MG63 (cell line): Measurements from ENCODE around the gene C1orf174. TPM values are rescaled to one million over a fixed set of nuclear protein-coding genes. Genes with fewer than 3 reads are reported as not detected.
A peak's percentile ranks its signal among the peaks of the same experiment; 100 is the strongest.

Experiments
- DNase-seq: peaks from one replicate; pipeline ENCODE4 v3.0.0-alpha.2; 2020
- H3K27me3 ChIP-seq: fragments of 250-450 bp; sonication (Bioruptor Pico); 2 replicates; pipeline ENCODE4 v1.5.1; 2020; ENCODE audit warnings: mild to moderate bottlenecking, moderate library complexity
- H3K36me3 ChIP-seq: fragments of 250-450 bp; sonication (Bioruptor Pico); 2 replicates; pipeline ENCODE4 v1.5.1; 2020; ENCODE audit warnings: mild to moderate bottlenecking, moderate library complexity
- H3K4me3 ChIP-seq: fragments of 250-450 bp; sonication (Bioruptor Pico); 2 replicates; pipeline ENCODE4 v1.5.1; 2020; ENCODE audit warnings: mild to moderate bottlenecking, moderate library complexity
- H3K9me3 ChIP-seq: fragments of 250-450 bp; sonication (Bioruptor Pico); 2 replicates; pipeline ENCODE4 v1.5.1; 2020; ENCODE audit warnings: mild to moderate bottlenecking, moderate library complexity
- total RNA-seq: library from RNA; depleted of rRNA; stranded (reverse); fragments of >200 nt; shearing (Covaris generic); gene quantifications from 2 replicates; pipeline ENCODE4 v1.2.3, GENCODE V29; 2014; ENCODE audit warnings: low replicate concordance

Gene C1orf174
- total RNA-seq, 1 experiment from 2014 or later: 61.2 TPM

- DNase-seq: no peak
- no peaks in the 10 kb centered on the region for H3K36me3 ChIP-seq
- no peak overlapping the region for H3K4me3 ChIP-seq
- no peaks in the 10 kb centered on the region for H3K27me3 ChIP-seq
- no peaks in the 10 kb centered on the region for H3K9me3 ChIP-seq
Observed at GRCh38 chr1:3915551-3916121, 15.6 kb upstream of the C1orf174 start.

GRCh38 chr1:3914911-3915310 is 14.8 kb upstream of the C1orf174 start:
- no peaks in the 10 kb centered on the region for H3K9me3 ChIP-seq
- H3K4me3 ChIP-seq: no peak overlapping the region
- no peaks in the 10 kb centered on the region for H3K36me3 ChIP-seq
- no peak for DNase-seq
- H3K27me3 ChIP-seq: no peaks in the 10 kb centered on the region

DNA sequence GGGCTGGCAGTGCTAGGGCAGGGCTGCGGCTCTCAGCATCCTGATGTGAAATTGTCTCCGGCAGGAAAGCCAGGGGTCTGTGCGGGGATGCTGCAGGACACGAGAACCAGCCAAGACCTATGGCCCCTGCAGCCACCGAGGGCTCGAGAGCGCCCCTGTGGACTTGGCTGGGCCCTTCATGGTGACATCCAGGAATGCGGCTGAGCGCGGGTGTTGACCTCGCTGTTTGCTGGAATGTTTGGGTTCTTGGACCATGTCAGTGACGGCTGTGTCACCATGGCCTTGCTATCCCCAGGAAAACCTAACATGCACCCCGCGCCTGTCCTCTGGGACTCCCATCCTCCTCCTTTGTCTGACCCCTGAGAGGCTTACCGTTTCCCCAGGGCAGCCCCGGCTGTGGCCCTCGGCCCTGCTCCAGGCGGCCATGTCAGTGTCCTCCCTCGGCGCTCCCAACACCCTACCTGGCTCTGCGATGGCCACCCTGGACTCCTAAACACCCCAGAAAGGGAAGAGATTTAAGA is 14.3 kb upstream of the C1orf174 start:
- Histone ChIP-seq H3K4me3 (no peak overlapping the region), H3K27me3 (no peaks in the 10 kb centered on the region), H3K36me3 (no peaks in the 10 kb centered on the region), H3K9me3 (no peaks in the 10 kb centered on the region)
- no peak for DNase-seq

- DNase-seq: no peak
- Histone ChIP-seq H3K36me3 (no peaks in the 10 kb centered on the region), H3K9me3 (no peaks in the 10 kb centered on the region), H3K4me3 (no peak overlapping the region), H3K27me3 (no peaks in the 10 kb centered on the region)
Observed at GRCh38 chr1:3912809-3913685, 13.0 kb upstream of the C1orf174 start.

DNA sequence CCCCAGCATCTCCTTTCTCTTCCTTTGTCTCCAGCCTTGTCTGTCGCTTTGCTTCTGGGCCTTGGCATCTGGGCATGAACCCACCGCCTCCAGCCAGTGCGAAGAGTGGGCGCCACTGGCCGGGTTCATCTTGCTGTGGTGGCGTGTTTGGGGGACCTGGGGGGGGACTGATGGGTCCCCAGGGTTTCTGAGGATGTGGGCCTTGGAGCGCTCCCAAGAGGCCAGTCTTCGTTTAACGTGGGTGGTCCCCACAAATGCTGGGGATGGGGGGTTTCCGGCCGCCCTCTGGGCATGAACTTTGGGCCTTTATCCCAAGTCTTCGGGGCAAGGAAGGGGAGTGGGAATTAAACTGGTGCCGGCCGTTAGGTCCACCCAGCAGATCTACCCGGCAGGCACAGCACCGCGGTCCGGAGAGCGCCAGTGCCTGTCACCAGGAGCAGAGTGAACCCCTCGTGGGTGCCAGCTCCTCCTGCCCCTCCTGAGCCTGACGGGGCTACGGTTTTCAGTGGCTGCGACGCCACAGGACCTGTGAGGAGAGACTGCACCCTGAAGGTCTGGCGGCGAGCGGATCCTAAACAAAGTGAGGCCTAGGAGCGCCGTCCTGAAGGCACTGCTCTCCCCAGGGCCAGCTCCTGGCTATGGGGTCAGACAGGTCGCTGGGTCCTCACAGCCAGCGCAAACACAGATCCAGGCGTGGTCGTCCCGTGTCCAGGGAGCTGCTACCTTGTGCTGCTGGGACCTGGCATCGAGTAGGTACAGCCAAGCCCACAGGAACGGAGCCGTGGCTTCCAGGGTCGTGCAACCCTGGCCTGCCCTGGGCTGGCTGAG is 12.1 kb upstream of the C1orf174 start:
- Histone ChIP-seq H3K9me3 (no peaks in the 10 kb centered on the region), H3K4me3 (no peak overlapping the region), H3K36me3 (no peaks in the 10 kb centered on the region), H3K27me3 (no peaks in the 10 kb centered on the region)
- DNase-seq: no peak

DNA sequence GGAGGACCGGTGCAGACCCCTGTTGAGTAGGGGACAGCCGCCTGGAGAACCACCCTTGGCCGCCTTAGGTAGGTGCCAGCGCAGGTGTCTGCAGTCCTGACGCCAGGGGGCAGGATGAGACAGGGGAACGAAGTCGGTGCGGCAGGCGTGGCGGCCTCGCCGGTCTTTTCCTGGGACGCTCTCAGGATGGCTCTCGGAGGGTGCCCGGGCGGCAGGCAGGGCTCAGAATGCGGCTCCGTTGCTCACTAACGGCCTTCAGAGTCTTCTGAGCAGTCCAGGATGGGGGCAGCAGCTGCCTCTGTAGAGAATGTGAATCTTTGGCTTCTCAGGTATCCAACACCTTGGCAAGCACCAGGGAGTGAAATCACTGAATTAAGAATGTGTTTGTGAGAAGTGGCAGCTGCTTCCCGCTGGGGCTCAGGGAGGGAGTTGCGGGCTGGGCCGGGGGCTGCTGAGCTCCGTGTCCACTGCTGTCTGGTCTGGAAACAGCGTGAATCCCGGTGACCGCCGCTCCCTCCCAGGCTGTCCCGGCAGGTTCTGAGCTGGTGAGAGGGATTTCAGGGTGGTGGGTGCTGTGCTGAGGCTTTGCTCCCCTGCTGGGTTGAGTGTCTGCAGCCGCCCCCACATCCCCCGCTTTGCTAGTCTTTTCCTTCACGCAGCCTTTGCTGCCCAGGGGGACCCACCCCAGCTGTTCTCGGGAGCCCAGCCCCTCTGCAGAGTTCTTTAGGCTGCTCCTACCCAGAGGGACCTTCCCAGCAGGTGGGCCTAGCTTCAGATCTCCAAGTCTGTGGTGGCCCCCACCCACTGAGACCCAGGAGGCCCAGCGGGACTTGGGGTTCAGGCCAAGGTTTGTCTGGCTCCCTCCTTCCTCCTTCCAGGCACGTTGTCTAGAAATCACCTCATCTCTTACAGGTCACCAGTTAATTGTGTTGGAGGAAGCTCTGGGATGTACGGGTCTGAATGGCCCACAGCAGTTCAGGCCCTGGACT is 11.1 kb upstream of the C1orf174 start:
- H3K9me3 ChIP-seq: no peaks in the 10 kb centered on the region
- H3K4me3 ChIP-seq: no peak overlapping the region
- H3K36me3 ChIP-seq: no peaks in the 10 kb centered on the region
- no peaks in the 10 kb centered on the region for H3K27me3 ChIP-seq
- peak; percentile 21 for DNase-seq

DNA sequence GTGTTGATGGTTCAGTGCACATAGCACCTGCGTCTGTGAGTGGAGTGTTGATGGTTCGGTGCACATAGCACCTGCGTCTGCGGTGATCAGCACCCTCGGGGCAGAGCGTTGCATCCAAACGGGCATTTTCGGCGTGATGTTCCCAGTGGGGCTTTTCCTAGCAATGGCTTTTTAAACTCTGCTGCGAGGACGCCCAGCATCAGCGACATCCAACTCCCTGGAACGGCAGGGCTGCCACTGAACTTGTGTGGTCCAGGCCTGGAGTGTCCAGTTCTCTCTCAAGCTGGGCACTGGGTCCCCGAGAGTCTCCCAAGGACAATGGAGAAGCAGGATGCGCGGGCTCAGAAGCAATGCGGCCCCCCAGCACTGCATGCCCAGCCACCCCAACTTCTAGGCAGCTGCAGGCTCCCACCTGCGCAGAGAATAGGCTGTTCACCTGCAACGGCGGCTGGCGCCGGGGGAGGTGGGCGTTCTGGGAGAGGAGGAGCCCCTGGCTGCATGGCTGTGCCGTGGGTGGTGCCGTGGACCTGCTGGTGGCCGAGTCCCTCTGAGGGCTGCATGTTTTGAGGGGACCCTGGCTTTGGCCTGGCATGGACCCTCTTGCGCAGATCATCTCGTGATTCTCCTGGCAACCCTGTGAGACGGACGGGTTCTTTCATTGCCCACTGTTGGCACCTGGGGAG is 10.1 kb upstream of the C1orf174 start:
- Histone ChIP-seq H3K27me3 (no peaks in the 10 kb centered on the region), H3K4me3 (no peak overlapping the region), H3K36me3 (no peaks in the 10 kb centered on the region), H3K9me3 (no peaks in the 10 kb centered on the region)
- no peak for DNase-seq

GRCh38 chr1:3909615-3910014 is 9.5 kb upstream of the C1orf174 start:
- H3K36me3 ChIP-seq: no peaks in the 10 kb centered on the region
- no peaks in the 10 kb centered on the region for H3K9me3 ChIP-seq
- H3K27me3 ChIP-seq: no peaks in the 10 kb centered on the region
- DNase-seq: no peak
- no peak overlapping the region for H3K4me3 ChIP-seq

GRCh38 chr1:3908886-3909517 is 8.9 kb upstream of the C1orf174 start:
- Histone ChIP-seq H3K9me3 (no peaks in the 10 kb centered on the region), H3K4me3 (no peak overlapping the region), H3K36me3 (no peaks in the 10 kb centered on the region), H3K27me3 (no peaks in the 10 kb centered on the region)
- no peak for DNase-seq

DNA sequence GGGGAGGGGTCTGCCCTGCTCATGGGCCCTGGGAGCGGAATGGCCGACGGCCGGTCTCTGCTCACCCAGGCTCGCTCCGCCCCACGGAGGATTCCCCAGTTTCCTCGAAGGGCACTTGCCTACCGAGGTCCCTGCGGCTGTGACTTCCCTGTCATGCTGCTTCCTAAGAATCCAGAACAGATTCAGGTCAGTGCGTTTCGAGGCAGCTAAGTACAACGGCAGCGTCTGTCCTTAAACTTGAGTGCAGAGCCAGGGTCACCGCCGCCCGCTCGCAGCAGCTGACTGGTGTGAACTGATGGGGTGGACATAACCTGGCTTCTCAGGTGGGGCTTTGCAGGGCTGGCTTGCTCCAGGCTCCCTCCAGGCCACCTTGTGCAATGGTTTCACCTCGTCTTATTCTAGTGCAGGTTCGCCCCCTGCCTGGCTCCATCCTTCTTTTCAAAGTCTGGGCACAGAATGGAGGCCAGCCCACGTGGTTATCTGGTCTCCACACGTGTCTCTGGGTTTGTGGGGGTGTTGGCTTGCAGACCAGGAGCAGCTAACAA is 7.6 kb upstream of the C1orf174 start:
- DNase-seq: no peak
- H3K36me3 ChIP-seq: no peaks in the 10 kb centered on the region
- no peaks in the 10 kb centered on the region for H3K27me3 ChIP-seq
- H3K9me3 ChIP-seq: no peaks in the 10 kb centered on the region
- H3K4me3 ChIP-seq: no peak overlapping the region

DNA sequence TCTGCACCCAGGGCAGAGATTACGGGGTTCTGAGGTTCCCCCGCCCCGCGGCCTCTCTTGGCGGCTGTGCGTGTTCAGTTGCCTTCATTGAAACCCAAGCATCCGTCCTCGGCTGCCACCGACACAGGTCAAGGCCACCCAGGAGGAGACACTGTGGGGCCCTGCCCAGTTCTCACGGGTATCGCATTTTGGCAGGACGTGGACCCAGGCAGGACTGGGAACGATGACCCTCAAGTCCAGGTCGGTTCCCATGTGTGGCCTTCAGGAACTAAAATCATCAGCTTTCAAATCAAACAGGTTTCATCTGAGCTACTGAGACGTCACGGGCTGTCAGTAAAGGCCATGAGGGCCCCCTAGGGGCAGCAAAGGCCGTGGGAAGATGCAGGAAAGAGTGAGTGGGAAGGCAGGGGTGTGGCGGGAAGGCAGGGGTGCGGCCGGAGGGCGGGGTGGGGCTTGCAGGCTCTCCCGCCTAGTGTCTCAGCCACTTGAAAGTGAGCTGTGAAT is 7.0 kb upstream of the C1orf174 start:
- DNase-seq: peak; percentile 31
- H3K27me3 ChIP-seq: no peaks in the 10 kb centered on the region
- no peaks in the 10 kb centered on the region for H3K9me3 ChIP-seq
- H3K4me3 ChIP-seq: no peak overlapping the region
- H3K36me3 ChIP-seq: no peaks in the 10 kb centered on the region

DNA sequence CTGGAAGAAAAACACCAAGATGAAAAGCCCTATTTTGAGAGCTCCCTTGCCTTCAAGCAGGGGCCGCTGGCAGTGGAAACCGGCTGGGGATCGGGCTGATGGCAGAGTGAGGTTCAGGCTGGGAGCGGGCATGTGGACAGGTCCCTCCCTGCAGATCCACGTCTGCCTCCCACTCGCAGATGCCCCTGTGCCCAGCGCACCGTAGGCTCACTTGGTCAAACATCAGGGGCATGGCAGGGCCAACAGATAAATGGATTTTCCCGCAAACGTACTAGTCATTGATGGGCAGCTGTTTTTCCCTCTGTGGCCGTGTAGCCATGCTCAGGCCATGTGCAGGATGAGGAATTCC is 6.6 kb upstream of the C1orf174 start:
- Histone ChIP-seq H3K4me3 (no peak overlapping the region), H3K27me3 (no peaks in the 10 kb centered on the region), H3K9me3 (no peaks in the 10 kb centered on the region), H3K36me3 (no peaks in the 10 kb centered on the region)
- no peak for DNase-seq

DNA sequence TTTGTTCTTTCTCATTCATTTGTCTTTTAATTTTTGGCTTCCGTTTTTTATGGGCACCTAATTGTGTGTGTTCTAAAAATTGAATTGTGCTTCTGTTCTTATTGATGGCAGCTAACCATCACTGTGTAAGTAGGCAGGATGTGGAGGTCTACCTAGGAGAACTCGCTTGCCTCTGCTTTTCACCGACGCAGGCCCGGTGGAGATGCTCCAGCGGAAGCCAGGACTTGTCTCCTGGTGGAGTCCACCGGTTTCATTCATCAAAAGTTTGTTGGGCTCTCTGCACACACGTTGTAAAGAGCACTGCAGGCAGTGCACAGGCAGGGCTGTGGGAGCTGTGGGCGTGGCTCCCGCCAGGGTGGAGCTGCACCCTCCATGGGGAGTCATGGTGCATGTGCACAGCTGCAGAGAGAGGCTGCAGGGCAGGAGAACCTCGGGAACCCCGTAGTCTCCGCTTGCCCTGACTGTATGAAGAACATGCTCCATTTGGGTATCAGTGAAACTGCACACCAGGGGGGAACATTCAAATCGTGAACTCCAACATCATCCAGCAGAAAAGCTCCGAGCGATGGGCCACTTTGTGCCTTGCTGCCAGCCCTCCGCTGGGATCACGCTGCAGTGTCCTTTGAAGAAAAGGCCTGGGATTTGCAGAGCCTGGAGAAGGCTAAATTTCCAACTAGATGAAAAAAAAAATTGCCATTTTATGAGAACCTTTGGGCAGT is 6.0 kb upstream of the C1orf174 start:
- no peaks in the 10 kb centered on the region for H3K9me3 ChIP-seq
- no peaks in the 10 kb centered on the region for H3K27me3 ChIP-seq
- no peak overlapping the region for H3K4me3 ChIP-seq
- peaks cover 2% of the 10 kb centered on the region; the same call in 1 of the 2 replicates for H3K36me3 ChIP-seq
- no peak for DNase-seq

DNA sequence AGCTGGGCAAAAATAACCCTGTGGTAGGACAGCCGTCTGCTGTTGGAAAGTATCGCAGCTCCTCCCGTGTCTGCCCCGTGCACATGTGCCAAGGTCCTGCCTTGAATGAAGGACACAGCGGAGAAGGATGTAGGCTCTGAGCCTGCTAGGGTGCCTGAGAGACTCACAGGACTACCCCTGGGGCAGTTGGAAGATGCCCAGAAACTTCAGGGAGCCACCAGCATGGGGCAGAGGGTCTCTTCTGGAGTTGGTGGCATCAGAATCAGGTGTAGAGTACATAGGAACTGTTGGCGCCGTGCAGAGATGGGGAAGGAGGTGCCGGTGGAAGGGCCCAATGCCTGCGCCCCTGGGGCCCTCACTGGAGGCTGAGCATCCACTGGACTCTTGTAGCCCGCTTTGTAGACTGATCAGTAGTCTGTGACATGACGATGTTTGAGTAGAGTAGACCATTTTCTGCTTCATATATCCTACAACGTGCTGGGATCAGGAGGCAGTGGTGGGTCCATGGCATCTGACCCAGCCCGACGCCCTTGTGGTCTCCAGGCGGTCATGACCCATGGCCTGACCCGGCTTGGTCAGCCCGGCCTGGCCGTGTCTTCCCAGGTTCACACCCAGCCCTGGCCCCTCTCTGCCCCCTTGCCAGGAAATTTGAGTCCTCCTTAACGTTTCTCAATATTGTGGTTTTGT is 5.3 kb upstream of the C1orf174 start:
- no peaks in the 10 kb centered on the region for H3K27me3 ChIP-seq
- H3K36me3 ChIP-seq: peaks cover 2% of the 10 kb centered on the region; the same call in 1 of the 2 replicates
- no peaks in the 10 kb centered on the region for H3K9me3 ChIP-seq
- H3K4me3 ChIP-seq: no peak overlapping the region
- no peak for DNase-seq
